HG03520 (cell line): ENCODE results near the gene UPF3A.

Experiments
- ATAC-seq: cut with Tn5 transposase; IDR thresholded peaks from one replicate; pipeline ENCODE4 v1.9.1; 2021; ENCODE audit warnings: mild to moderate bottlenecking, moderate library complexity; ENCODE audit not compliant: unreplicated experiment

The UPF3A gene

GRCh38 chr13:114303700-114304327 is 22.4 kb downstream of the UPF3A start:
- no peak for ATAC-seq

- no peak for ATAC-seq
Observed at GRCh38 chr13:114304346-114305034, 23.1 kb downstream of the UPF3A start.

GRCh38 chr13:114309086-114309485 is 27.7 kb downstream of the UPF3A start:
- no peak for ATAC-seq

- no peak for ATAC-seq
Observed at GRCh38 chr13:114309806-114310410, 28.5 kb downstream of the UPF3A start.

- no peak for ATAC-seq
Observed at GRCh38 chr13:114310956-114311355, 29.6 kb downstream of the UPF3A start.

- no peak for ATAC-seq
Observed at GRCh38 chr13:114311387-114311786, 30.0 kb downstream of the UPF3A start.

GRCh38 chr13:114311908-114312307 is 30.5 kb downstream of the UPF3A start:
- no peak for ATAC-seq

GRCh38 chr13:114313061-114313860 is 31.9 kb downstream of the UPF3A start:
- ATAC-seq, result no peak

- peak; percentile 70 for ATAC-seq
Observed at GRCh38 chr13:114314074-114314912, 32.9 kb downstream of the UPF3A start, which contains the start of gene CHAMP1. Gene CHAMP1, plus strand, starts transcription at chr13:114314503. Its CDS starts 9,340 bp downstream, at chr13:114323843.

- peak; percentile 4 for ATAC-seq
Observed at GRCh38 chr13:114315074-114315785, 33.8 kb downstream of the UPF3A start.

GRCh38 chr13:114318624-114319023 is 37.2 kb downstream of the UPF3A start:
- no peak for ATAC-seq

GRCh38 chr13:114319441-114319913 is 38.1 kb downstream of the UPF3A start:
- ATAC-seq, result no peak

GRCh38 chr13:114320065-114320464 is 38.7 kb downstream of the UPF3A start:
- no peak for ATAC-seq

- no peak for ATAC-seq
Observed at GRCh38 chr13:114321256-114321655, 39.9 kb downstream of the UPF3A start.

- no peak for ATAC-seq
Observed at GRCh38 chr13:114323349-114323748, 41.9 kb downstream of the UPF3A start.

GRCh38 chr13:114324334-114324733 is 42.9 kb downstream of the UPF3A start:
- no peak for ATAC-seq

- no peak for ATAC-seq
Observed at GRCh38 chr13:114325729-114326128, 44.3 kb downstream of the UPF3A start.

GRCh38 chr13:114328034-114328433 is 46.6 kb downstream of the UPF3A start:
- no peak for ATAC-seq

GRCh38 chr13:114328595-114328994 is 47.2 kb downstream of the UPF3A start:
- ATAC-seq, result no peak

GRCh38 chr13:114330086-114330485 is 48.7 kb downstream of the UPF3A start:
- no peak for ATAC-seq
